ENCODE results near the gene MRPS30.
"Not testable (repeated sequence)": the region's sequence is repeated elsewhere in the genome, so short reads cannot be mapped to it uniquely, and the experiment has no call there.

Gene MRPS30

DNA sequence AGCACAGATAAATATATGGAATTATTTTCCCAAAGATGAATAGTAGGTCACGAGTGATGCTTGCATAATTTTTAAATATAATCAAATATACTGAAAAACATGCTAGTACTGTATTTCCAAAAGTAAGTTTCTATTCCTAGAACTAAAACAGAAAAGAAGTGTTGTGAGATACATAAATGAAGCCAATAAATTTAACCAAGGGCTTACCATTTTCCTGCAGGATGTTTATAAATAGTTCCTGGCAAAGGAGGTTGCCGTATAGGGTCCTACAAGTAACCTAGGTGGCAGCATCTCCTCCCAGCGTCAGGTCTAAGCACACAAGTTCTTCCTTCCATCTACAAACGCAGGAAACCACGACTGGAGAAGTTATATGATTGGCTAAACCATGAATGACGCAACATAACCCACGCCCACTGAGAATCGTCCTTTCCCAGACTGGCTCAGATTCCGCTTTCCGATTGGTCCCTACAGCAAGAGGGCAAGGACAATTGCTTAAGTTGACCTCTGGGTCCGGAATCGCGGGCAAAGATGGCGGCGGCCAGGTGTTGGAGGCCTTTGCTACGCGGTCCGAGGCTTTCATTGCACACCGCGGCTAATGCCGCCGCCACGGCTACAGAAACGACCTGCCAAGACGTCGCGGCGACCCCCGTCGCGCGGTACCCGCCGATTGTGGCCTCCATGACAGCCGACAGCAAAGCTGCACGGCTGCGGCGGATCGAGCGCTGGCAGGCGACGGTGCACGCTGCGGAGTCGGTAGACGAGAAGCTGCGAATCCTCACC lies at the start of gene MRPS30:
Gene MRPS30, plus strand, starts transcription at position 513 of the 780 bp plus-strand sequence. Its CDS starts 16 bp downstream, at position 529.
- TF ChIP-seq, protein P1, sequence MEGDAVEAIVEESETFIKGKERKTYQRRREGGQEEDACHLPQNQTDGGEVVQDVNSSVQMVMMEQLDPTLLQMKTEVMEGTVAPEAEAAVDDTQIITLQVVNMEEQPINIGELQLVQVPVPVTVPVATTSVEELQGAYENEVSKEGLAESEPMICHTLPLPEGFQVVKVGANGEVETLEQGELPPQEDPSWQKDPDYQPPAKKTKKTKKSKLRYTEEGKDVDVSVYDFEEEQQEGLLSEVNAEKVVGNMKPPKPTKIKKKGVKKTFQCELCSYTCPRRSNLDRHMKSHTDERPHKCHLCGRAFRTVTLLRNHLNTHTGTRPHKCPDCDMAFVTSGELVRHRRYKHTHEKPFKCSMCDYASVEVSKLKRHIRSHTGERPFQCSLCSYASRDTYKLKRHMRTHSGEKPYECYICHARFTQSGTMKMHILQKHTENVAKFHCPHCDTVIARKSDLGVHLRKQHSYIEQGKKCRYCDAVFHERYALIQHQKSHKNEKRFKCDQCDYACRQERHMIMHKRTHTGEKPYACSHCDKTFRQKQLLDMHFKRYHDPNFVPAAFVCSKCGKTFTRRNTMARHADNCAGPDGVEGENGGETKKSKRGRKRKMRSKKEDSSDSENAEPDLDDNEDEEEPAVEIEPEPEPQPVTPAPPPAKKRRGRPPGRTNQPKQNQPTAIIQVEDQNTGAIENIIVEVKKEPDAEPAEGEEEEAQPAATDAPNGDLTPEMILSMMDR (IDR thresholded peaks at IDR 0.05; ENCODE audit: insufficient read depth, low read length, poor library complexity, severe bottlenecking) = peak; percentile 57
- DNase-seq (ENCODE audit: extremely low read depth, insufficient read length) = peak; percentile 91

DNA sequence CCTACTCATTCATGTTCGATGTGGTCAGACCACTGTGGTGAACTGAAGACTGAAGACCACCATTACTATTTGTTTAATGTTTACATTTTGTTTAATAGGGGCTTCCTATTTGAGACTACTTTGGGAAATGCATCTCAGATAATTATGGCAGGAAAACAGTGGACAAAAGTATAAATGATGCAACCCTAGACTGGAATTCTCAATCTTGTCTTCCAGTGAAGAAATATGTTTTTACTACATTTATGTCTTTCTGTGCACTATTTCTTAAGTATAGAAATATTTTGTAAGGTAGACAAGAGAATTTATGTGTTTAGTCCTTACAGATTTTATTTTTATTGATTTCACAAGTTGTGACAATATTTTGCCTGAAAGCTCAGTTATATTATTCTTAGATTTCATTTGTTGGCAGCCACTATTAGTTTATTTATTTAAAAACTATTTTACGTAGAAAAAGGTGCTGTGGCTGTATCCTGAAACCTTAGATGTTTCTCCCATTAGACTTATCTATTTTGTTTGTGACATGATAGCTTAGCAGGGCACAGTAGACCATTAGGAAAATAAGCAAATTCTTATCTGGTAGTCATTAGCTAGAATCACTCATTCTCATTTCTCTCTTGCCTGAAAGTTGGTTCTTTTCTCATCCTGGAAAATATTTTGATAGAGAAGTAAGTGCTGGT lies 39.4 kb upstream of the MRPS30 start:
- DNase-seq (ENCODE audit: extremely low read depth, insufficient read length) = no peak
- Histone ChIP-seq H3K36me3 (ENCODE audit: control insufficient read depth, insufficient read depth, low read length) (no peaks in the 10 kb centered on the region), H3K4me3 (replicated peaks; ENCODE audit: low read depth, low read length) (no peak overlapping the region), H3K27me3 (replicated peaks; ENCODE audit: control insufficient read depth, insufficient read depth, low read length) (no peaks in the 10 kb centered on the region)
- TF ChIP-seq, protein P1 (IDR thresholded peaks at IDR 0.05; ENCODE audit: insufficient read depth, low read length, poor library complexity, severe bottlenecking) = no peak

More for the DNA sequence above, at the start of gene MRPS30:
- peak within 1 kb of the TSS; percentile 97 for H3K4me3 ChIP-seq (replicated peaks; ENCODE audit: low read depth, low read length)
- H3K36me3 ChIP-seq (ENCODE audit: control insufficient read depth, insufficient read depth, low read length) = no peaks in the 10 kb centered on the region; the same call in 1 of the 2 replicates
- no peaks in the 10 kb centered on the region for H3K27me3 ChIP-seq (replicated peaks; ENCODE audit: control insufficient read depth, insufficient read depth, low read length)

DNA sequence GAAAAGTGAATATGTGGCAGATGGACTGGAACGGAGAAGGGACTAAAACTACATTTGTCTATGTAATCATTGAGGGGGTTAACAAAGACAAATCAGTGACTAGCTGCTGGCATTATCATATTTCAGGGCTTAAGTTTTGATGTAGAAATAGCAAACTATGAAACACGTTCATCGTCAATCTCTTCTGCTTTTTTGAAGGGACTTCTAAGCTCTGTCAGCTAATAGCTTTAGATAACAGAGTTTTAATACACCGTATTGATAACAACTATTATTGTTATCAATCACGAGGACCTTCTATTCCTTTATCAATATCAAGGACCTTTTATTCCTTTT lies 38.9 kb upstream of the MRPS30 start:
- Histone ChIP-seq H3K36me3 (ENCODE audit: control insufficient read depth, insufficient read depth, low read length) (no peaks in the 10 kb centered on the region), H3K27me3 (replicated peaks; ENCODE audit: control insufficient read depth, insufficient read depth, low read length) (no peaks in the 10 kb centered on the region), H3K4me3 (replicated peaks; ENCODE audit: low read depth, low read length) (no peak overlapping the region)
- DNase-seq (ENCODE audit: extremely low read depth, insufficient read length) = no peak
- TF ChIP-seq, protein P1 (IDR thresholded peaks at IDR 0.05; ENCODE audit: insufficient read depth, low read length, poor library complexity, severe bottlenecking) = no peak

DNA sequence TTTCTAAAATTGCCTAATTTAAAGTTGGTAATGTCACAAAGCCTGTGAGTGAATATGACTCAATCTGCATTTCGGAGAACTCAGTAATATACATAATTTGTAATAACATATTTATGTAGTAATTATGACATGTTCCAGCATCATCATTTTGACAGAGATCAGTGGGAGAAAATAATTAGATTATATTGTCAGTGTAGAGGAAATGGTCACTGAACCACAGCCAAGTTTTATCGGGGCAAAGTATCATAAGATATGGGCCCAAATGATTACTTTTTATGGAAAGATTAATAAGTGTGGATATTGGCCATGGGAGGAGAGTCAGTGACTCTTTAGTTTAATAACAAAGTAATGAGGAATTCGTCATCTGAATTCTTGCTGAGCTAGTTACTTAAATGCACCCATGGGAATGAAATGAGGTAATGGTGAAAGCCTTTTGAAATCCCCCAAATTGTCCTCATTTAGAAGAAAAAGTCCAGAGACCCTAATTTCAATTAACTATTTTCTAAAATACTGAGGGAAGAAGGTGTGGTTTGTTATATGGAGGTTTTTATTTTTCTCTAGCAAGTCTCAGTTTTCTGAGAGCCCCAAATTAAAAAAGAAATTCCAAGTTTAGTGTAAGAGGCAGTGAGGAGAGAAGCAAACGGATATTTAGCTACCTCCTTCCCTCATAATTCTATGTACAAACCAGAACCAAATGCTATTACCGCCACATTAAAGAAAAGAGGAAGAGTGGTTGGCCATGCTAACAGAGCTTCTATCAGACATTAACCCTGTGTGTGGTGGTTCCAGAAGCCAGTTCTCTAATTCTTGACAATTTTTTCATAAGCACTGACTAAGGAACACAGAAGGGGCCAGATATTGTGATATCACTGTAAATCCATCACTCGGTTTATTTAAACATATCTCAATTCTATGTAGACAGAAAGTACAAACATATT lies 37.7 kb upstream of the MRPS30 start:
- H3K27me3 ChIP-seq (replicated peaks; ENCODE audit: control insufficient read depth, insufficient read depth, low read length) = no peaks in the 10 kb centered on the region
- no peaks in the 10 kb centered on the region for H3K36me3 ChIP-seq (ENCODE audit: control insufficient read depth, insufficient read depth, low read length)
- no peak overlapping the region for H3K4me3 ChIP-seq (replicated peaks; ENCODE audit: low read depth, low read length)
- no peak for DNase-seq (ENCODE audit: extremely low read depth, insufficient read length)
- TF ChIP-seq, protein P1 (IDR thresholded peaks at IDR 0.05; ENCODE audit: insufficient read depth, low read length, poor library complexity, severe bottlenecking) = no peak

DNA sequence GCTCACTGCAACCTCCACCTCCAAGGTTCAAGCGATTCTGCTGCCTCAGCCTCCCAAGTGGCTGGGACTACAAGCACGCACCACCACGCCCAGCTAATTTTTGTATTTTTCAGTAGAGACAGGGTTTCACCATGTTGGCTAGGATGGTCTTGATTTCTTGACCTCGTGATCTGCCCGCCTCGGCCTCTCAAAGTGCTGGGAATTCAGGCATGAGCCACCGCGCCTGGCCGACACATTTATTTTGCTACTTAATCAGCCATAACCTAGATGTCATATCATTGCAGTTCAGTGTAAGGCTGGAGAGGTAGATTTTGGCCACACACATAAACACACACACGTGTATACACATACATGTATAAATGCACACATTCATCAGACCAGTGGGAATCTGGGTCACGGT lies 36.4 kb upstream of the MRPS30 start:
- H3K4me3 ChIP-seq (replicated peaks; ENCODE audit: low read depth, low read length); H3K36me3 ChIP-seq (ENCODE audit: control insufficient read depth, insufficient read depth, low read length); H3K27me3 ChIP-seq (replicated peaks; ENCODE audit: control insufficient read depth, insufficient read depth, low read length); DNase-seq (ENCODE audit: extremely low read depth, insufficient read length): not testable (repeated sequence)
